IPS DF 4.7 (cell line): ENCODE data around the gene KIF1A.

Experiments used
- DNase-seq: peaks from one replicate; pipeline ENCODE4 v3.0.0-alpha.2; 2013; ENCODE audit warnings: low spot score; ENCODE audit errors: extremely low read depth

KIF1A gene

GRCh38 chr2:240720686-240721595 is 99.1 kb downstream of the KIF1A start:
- no peak for DNase-seq

DNA sequence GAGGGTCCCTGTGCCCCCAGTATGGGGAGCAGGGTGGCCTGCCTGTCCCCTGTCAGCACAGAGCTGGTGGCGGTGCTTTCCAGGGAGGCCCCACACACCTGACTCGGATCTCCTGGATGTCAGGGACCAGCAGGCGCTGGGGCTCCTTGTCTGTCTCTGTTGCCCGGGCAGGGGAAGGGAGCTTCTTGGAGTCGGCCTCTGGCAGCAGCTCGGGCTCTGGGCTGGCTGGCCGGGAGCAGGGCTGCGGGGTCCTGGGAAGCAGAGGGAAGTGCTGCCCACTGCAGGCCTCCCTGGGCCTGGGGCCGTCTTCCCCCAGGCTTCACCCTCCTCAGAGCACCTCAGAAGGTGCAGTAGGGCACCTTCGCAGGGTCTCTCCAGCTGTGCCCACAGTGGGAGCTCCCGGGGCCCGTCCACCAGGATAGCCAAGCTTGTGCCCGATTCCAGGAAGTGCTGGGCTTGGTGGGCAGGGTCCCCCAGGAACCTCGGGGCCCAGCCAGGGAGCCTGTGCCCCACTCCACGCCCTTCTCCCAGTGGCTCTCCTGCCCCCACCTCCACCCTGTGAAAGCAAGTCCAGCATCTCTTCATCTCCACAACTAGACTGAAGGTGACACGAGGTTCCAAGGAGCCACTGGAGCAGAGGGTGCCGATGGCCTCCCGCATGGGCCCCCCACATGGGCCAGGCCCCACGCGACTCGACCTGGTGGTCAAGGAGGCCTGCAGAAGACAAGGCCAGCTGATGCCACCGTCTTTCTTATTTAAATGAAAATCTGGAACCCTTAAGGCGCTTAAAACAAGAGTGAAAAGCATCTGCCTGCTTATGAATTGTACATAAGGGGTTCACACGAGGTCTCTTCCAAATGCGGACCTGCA is 100.1 kb downstream of the KIF1A start:
- DNase-seq, result no peak

- DNase-seq, result no peak
Measured at GRCh38 chr2:240718896-240719490, 101.0 kb downstream of the KIF1A start.

GRCh38 chr2:240717681-240718581 is 102.1 kb downstream of the KIF1A start:
- DNase-seq, result no peak

GRCh38 chr2:240717181-240717641 is 102.8 kb downstream of the KIF1A start:
- DNase-seq, result no peak

DNA sequence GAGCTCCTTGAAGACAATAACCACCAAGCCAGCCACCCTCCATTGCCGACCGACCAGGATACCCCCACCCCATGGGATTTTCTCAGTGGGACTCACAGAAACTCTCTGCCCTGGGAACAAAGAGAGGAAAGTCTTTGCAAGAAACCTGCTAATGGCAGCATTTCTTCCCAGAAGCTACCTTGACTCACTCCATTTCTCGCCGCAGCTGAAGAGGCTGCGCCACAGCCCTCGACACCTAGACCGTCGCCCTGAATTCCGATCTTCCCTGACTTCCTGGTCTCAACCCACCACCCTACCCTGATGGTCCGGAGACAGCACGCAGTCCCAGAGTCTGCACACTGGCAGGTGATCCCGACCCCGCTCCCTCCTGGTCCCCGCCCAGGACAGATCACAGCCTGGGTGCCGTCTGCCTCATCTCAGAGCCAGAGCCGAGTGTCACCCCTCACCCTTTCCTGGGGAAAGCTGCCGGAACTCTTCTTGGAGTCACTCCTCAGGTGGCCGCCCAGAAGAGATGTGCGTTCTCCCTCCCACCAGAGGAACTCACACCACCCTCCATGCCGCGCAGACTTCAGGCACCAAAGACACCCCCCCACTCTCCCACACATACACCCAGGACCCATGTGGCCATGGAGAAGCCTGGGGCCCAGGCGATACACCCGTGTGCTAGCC is 103.8 kb downstream of the KIF1A start:
- DNase-seq, result no peak

DNA sequence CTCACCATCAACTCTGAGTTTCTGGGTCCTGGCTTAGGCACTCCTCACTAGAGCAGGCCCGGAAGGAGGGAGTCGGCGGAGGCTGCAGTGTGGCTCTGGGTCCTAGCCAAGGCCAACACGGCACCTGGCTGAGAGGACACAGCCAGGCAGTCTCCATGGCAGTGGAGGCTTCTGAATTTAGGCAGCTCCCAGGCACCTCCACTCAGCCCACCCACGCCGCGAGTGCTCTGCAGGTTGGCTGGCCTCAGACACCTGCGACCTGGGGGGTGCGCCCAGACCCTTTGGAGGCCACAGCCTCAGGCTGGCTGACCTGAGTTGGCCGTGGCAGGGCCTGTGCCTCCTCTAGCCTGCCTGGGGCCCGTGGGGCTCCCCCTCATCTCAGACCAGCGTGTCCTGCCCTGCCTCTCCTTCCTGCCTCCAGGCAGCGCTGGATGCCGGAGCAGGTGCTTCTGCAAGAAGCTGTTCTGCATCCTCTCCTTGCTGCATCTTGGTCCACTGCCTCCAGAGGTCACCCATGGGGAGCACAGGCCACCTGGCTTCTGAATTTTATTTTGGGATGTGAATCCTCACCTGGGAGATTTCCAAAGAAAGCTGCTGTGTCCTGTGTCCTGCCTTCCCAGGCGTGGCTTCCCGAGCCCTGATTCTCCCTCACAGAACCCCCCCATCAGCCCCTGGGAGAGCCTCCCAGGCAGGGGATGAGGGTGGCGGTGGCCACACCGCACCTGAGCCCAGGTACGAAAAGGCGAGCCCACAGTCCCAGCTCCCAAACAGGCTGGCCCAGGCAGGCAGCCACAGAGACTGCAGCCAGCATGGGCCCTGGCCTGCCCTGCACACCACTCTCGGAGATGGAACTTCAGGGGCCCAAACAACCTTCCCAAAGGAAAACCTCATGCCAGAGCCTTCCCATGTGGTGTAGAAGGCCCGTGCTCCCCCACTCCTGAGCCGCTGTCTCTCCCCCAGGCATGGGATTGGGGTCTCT is 105.0 kb downstream of the KIF1A start:
- no peak for DNase-seq

GRCh38 chr2:240713928-240714746 is 105.9 kb downstream of the KIF1A start:
- DNase-seq, result no peak

- DNase-seq, result no peak
Measured at GRCh38 chr2:240713071-240713927, 106.7 kb downstream of the KIF1A start.

DNA sequence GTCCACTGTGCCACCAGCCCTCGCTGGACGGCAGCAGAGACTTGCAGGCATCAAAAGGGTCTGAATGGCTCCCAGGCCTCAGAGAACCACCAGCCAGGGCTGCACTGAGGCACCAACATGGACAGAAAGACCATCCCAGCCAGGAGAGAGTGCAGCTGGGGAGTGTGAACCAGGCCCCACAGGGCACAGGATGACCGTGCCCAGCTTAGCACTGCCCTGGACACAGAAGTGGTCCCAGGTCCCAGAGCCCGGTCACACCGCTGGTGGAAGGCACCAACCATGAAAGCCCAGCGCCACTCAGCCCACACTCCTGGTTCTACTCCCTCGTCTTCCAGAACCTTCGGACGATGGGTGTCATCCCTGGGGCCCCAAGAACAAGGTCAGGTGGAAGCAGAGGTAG is 107.9 kb downstream of the KIF1A start:
- DNase-seq, result no peak

DNA sequence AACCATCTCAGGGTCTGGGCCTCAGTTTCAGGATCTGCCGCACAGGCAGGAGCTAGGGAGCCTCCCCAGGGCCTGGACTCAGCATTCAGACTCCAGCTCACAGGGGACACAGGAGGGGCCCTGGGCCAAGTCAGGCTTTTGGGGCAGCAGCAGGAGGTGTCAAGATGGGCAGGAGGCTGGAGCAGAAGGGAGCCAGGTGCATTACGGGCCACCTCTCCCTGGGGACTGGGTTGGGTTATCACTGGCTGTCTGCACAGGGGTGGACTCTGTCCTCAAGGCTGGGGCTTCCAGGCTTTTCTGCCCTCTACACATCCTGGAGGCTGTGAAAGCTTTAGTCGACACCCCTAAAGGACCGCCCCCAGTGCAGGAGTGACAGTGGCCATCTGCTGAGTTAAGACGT is 108.3 kb downstream of the KIF1A start:
- DNase-seq, result no peak

GRCh38 chr2:240711296-240711695 is 108.7 kb downstream of the KIF1A start:
- DNase-seq, result no peak

GRCh38 chr2:240708457-240708856 is 111.6 kb downstream of the KIF1A start:
- DNase-seq, result no peak

DNA sequence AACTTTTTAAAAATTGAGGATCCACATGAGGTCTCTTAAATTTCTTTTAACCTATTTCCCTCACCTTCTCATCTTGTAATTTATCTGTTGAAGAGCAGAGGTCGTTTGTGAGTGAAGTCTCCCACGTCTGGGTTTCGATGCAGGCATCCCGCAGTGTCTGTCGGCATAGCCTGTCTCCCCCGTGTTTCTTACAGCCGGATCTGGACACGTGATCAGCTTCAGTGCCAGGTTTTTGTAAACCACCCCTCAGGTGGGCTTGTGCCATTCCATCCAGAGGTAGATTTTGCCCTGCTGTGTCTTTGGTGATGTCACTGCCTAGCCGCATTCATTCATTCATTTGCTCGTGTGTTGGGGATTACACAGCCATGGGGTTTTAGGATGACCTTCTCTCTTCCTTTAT is 112.2 kb downstream of the KIF1A start:
- DNase-seq, result no peak

GRCh38 chr2:240707043-240707756 is 112.8 kb downstream of the KIF1A start:
- DNase-seq, result no peak

DNA sequence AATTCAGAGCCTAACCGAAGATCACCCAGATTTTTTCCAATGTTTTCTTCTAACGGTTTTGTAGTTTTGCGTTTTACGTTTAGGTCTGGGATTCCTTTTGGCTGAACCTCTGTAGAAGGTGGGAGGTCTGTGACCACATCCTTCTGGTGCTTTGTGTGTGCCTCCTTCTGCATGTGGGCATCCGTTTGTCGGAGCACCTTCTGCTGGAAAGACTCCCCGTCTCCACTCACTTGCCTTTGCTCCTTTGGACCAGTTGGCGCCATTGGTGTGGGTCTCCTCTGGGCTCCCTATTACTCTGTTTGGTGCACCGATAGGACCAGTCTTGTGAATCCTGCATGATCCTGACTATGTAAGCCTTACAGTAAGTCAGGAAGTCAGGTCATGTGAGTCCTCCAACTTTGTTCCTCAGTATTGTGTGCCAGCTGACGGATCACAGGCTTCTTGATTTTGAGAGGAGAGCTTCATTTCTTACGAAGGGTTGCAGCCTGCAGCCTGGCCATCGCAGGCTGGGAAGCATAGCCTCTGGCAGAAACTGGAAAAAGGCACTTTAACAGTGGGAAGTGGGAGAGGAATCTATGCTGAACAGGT is 114.7 kb downstream of the KIF1A start:
- DNase-seq, result no peak
